Upper lobe of left lung (tissue), 4 donors: ENCODE data around the gene SPATA2.
"Not testable (repeated sequence)": the region's sequence is repeated elsewhere in the genome, so short reads cannot be mapped to it uniquely, and the experiment has no call there.

ENCODE experiments used
- POLR2A ChIP-seq, 4 donors: fragments of 450-650 bp; IDR thresholded peaks; one replicate each; pipeline ENCODE4 v1.5.1; 2016 to 2017; ENCODE audit warnings: antibody characterized with exemption in 4 of 4, mild to moderate bottlenecking in 2 of 4
- TF ChIP-seq, protein P1 (sequence below), 6 experiments: fragments of 450-650 bp in 4 of 6; fragments of 200-600 bp in 2 of 6; sonication (generic) in 2 of 6; IDR thresholded peaks; one replicate each; pipeline ENCODE4 v1.5.1; 2016 to 2019; ENCODE audit warnings: antibody characterized with exemption in 6 of 6

DNA sequence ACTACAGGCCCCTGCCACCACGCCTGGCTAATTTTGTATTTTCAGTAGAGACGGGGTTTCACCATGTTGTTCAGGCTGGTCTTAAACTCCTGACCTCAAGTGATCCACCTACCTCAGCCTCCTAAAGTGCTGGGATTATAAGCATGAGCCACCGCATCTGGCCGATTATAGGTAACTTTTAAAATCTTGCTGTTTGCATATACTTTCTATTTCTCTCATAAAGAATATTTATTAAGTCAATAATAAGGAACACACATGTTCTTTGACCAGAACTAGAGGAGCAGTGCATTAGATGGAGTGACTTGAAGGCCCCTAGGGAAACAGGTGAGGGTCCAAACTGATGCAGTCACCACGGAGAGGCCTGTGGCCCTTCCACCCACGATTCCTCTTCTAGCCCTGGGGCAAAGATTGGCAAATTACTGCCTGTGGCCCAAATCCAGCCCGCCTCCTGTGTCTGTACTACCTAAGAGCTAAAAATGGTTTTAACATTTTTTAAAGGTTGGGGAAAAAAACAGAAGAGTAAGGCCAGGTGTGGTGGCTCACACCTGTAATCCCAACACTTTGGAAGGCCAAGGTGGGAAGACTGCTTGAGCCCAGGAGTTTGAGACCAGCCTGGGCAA is 19.7 kb downstream of the SPATA2 start:
- TF ChIP-seq, protein P1, sequence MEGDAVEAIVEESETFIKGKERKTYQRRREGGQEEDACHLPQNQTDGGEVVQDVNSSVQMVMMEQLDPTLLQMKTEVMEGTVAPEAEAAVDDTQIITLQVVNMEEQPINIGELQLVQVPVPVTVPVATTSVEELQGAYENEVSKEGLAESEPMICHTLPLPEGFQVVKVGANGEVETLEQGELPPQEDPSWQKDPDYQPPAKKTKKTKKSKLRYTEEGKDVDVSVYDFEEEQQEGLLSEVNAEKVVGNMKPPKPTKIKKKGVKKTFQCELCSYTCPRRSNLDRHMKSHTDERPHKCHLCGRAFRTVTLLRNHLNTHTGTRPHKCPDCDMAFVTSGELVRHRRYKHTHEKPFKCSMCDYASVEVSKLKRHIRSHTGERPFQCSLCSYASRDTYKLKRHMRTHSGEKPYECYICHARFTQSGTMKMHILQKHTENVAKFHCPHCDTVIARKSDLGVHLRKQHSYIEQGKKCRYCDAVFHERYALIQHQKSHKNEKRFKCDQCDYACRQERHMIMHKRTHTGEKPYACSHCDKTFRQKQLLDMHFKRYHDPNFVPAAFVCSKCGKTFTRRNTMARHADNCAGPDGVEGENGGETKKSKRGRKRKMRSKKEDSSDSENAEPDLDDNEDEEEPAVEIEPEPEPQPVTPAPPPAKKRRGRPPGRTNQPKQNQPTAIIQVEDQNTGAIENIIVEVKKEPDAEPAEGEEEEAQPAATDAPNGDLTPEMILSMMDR (IDR thresholded peaks at IDR 0.05) = not testable (repeated sequence)
- TF ChIP-seq POLR2A (IDR thresholded peaks at IDR 0.05) = not testable (repeated sequence)
